ENCODE results near the gene GCNT1.

DNA sequence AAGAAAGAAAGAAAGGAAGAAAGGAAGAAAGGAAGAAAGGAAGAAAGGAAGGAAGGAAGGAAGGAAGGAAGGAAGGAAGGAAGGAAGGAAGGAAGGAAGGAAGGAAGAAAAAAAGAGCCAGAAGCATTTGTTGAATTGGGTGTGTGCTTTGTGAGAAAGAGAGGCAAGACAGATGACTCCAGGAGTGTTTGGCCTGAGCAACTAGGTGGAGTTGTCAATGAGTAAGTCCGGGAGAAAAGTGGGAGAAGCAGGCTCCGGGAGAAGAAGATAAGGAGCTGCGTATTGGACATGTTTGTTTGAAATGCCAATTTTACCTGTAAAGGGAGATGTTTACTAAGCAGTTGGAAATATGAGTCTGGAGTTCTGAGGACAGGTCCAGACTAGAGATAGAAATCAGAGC, 15.1 kb upstream of the GCNT1 start:
- TF ChIP-seq CTCF (IDR thresholded peaks at IDR 0.05), result no peak
- no peak for TF ChIP-seq EZH2 (IDR thresholded peaks at IDR 0.05; ENCODE audit: borderline replicate concordance, insufficient read depth, low read depth, low read length, poor library complexity, severe bottlenecking)
